Placental epithelial cell (primary cell): ENCODE measurements around the gene CGREF1. TPM values are rescaled to one million over a fixed set of nuclear protein-coding genes. Genes with fewer than 3 reads are reported as not detected.

Experiments
- total RNA-seq: library from RNA; depleted of rRNA; stranded (reverse); fragments of >200 nt; gene quantifications from 2 replicates; pipeline ENCODE4 v1.2.3, GENCODE V29; 2012

The CGREF1 gene, protein sequence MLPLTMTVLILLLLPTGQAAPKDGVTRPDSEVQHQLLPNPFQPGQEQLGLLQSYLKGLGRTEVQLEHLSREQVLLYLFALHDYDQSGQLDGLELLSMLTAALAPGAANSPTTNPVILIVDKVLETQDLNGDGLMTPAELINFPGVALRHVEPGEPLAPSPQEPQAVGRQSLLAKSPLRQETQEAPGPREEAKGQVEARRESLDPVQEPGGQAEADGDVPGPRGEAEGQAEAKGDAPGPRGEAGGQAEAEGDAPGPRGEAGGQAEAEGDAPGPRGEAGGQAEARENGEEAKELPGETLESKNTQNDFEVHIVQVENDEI
- total RNA-seq = under 0.01 and 0.33 TPM in 2 replicates

DNA sequence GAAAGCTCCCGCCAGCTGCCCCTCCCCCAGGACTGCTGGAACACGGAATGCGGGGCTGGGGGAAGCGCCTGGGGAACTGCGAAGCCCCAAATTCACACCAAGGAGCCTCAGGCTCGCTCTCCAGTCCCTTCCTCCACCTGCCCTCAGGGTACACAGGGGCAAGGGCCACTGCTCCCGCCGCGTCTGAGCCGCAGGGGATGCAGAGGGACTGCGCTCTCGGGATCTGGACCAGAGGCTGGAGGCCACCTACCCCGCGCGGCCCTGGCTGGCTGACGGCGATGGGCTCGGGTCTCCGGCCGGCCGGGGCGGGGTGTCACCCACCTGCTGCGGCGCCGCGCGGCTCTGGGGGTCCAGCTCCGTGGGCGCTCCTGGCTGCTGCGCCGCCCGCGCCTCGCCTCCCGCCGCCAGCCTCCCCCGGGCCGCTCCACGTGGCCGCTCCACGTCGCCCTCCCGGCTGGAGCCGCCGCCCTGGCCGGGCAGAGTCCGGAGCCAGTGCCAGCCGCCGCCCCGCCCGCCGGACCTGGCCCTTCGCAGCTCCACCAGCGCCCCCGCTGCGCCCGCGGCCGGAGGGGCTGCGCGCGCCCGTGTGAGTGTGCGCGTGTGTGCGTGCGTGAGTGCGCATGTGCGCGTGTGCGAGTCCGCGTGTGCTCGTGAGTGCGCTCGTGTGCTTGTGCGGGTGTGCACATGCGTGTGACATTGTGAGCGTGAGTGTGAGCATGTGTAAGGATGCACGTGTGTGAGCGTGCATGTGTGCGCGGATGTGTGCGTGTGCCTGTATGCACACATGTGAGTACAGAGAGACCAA, at the start of gene CGREF1:
Gene CGREF1 (minus strand): TSS at position 604 of the 805 bp plus-strand sequence. CDS start 14,762 bp downstream, outside the sequence.

DNA sequence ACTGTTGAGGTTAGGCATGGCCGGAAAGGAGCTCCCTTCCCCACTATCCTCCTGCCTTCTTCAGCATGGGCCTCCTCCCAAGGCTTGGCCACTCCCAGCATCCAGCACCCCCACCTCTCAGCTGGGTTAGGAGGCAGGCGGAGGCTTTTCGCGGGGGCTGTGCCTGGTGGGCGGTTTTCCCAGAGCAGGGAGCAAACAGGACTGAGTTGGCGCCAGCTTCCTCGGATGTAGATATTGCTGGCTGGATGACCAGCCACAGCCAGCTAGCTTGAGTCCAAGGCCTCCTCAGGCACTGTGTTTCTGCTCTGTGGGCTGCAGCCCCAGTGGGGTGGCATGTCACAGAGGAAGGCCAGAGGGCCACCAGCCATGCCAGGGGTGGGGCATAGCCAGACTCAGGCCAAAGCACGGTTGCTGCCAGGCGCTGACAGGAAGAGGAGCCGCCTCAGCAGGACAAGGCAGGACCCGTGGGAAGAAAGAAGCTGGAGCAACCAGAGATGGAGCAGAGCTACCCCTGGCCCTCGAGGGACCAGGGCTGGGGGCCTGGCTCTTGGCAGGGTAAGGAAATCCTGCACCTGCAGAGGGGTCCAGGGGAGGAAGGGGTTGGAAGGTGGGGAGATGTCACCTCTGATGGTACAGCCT, 30.0 kb upstream of the CGREF1 start, which contains the start of gene TCF23:
Gene TCF23 (plus strand): TSS at position 204 of the 639 bp plus-strand sequence. CDS start 130 bp downstream, at position 334.

DNA sequence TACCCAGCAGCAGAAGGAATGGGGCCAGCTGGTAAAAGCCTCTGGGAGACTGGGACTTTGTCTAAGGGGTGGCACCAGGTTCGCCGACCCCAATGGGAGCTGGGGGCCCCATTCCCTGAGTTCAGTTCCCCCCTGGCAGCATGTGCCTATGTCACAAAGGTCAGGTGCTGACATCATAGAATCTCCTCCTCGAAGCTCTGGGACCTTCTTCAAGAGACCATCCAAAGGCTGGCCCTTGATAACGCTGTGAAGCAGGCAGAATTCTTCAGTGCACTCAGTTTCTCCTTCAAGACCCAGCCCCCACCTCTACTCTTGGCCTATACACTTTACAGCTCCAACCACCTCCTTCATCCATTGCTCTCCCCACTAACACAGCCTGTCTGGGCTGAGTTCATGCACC, 20.4 kb upstream of the CGREF1 start, which contains the start of gene PRR30:
Gene PRR30 (minus strand): TSS at position 101 of the 400 bp plus-strand sequence. CDS start 1,081 bp downstream, outside the sequence.

DNA sequence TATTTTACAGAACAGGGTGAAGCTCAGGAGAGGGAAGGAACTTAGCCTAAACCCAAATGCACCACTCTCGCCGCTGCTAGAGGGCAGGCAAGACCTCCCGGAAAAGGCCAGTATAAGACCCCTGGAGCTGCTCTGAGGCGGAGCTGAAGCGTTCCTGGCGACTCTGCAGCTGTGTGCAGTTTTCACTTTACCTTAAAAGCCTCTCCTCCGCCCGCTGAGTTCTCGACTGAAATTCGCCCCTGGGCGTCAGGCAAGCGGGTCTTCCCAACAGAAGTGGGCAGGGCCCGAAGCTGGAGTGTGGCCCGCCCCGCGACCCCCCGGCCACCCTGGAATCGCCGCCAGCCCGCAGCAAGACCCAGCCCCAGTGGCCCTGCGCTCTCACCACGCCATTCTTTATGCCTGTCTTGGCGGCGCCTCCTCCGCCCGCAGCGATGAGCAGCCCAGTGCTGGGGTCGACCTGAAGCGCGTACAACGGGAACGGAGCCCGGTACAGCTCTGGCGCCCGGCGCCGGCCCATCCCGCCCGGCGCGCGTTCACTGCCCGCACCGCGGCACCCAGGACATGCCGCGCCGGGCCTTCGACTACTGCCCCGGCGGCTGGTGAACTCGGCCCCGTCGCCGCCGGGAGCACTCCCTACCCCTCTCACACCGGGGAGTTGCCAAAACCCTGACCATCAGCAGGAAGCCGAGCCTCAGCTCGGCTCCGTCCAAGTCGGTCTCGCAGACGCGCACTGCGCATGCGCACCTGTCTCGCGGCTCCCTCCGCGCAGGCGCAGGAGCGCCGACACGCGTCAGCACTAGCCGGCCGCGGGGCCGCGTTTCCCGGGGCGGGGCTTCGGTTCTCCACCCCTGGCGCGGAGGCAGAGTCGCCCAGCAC, 15.2 kb upstream of the CGREF1 start, which contains the start of gene PREB:
Gene PREB (minus strand): TSS at position 732 of the 876 bp plus-strand sequence. CDS start 215 bp downstream, at position 517.

DNA sequence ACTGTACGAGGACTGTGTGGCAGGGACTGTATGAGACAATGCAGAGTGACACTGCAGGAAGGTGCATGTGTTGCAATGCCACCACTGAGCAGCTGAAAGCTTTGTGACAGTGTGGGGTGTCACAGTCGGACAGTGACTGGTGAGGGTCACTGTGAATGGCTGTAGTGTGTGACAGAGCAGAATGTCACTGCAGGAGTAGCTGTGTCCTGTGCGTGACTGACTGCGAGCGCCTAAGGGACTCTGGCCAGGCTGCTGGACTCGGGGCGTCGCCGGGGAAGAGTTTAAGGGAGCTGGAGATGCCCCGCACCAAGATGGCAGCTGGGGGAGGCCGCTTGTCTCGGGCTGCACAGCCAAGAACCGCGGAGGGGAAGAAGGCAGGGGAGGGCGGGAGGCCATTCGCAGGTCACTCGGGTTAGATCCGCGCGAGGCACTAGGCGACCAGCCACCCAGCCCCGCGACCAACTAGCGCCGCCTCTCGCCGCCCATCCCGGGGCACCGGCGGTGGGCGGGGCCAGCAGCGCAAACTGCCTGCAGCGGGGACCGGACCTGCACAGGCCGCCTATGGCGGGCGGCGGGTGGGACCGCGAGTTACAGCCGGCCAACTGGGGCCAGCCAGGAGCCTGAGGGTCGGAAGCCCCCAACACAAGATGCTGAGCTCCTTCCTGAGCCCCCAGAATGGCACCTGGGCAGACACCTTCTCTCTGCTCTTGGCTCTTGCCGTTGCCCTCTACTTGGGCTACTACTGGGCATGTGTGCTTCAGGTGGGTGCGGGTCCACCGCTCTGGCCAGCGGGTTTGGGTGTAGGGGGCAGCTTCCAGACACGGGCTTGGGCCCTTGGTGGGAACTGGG, 4.6 kb upstream of the CGREF1 start, which contains the start of gene ABHD1:
Gene ABHD1 (plus strand): TSS at position 514 of the 849 bp plus-strand sequence. CDS start 134 bp downstream, at position 648.

DNA sequence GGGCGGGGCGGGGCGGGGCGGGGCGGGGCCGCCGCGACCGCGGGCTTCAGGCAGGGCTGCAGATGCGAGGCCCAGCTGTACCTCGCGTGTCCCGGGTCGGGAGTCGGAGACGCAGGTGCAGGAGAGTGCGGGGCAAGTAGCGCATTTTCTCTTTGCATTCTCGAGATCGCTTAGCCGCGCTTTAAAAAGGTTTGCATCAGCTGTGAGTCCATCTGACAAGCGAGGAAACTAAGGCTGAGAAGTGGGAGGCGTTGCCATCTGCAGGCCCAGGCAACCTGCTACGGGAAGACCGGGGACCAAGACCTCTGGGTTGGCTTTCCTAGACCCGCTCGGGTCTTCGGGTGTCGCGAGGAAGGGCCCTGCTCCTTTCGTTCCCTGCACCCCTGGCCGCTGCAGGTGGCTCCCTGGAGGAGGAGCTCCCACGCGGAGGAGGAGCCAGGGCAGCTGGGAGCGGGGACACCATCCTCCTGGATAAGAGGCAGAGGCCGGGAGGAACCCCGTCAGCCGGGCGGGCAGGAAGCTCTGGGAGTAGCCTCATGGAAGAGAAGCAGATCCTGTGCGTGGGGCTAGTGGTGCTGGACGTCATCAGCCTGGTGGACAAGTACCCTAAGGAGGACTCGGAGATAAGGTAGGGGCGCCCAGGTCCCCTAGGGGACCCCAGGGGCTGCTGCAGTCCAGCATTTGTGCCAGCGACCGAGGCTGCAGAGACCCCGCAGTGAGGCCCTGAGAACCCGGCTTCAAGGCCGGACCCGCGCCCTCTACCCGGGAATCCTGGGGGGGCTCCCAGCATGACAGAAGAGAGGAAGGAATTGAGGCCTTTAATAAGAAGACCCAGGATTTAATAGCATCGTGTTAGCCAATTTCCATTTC, 32.0 kb downstream of the CGREF1 start, which contains the start of gene KHK:
Gene KHK (plus strand): TSS at position 49 of the 870 bp plus-strand sequence. CDS start 488 bp downstream, at position 537.

DNA sequence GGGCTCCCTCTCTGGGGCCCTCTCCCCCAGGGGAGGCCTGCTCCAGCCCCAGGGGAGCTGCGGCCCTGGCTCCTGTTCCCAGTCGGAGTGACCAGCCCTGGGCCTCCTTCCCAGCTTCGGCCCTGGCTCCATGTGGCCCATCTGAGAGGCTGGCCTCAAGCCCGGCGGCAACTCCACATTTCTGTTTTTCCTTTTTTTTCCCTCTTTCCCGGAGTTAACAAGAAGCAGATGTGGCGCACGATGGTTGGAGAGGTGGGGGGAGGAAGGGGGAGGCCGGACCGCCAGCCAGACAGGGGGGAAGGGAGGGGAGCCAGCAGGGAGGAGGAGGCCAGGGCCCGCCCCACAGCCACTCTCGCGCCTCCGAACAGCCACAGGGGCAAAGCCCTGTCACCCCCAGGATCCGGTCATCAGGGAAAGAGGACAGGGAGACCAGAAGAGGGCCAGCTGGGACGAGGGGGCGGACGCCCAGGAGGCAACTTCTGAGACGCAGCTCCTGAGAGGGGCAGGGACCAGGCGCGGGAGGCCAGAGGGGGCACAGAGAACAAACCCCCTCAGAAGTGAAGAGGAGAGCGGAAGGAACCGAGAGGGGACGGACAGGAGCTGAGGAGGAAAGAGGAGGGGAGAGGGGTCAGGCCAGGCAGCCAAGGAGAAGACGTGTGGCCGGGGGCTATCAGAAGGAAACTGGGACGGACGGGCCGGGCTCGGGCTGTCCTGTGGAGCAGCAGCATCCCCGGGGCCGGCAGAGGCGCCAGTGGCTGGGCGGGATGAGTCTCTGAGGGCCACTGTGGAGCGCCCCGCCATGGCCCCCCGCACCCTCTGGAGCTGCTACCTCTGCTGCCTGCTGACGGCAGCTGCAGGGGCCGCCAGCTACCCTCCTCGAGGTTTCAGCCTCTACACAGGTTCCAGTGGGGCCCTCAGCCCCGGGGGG, 40.4 kb downstream of the CGREF1 start, which contains the start of gene EMILIN1:
Gene EMILIN1 (plus strand): TSS at position 349 of the 928 bp plus-strand sequence. CDS start 451 bp downstream, at position 800.

DNA sequence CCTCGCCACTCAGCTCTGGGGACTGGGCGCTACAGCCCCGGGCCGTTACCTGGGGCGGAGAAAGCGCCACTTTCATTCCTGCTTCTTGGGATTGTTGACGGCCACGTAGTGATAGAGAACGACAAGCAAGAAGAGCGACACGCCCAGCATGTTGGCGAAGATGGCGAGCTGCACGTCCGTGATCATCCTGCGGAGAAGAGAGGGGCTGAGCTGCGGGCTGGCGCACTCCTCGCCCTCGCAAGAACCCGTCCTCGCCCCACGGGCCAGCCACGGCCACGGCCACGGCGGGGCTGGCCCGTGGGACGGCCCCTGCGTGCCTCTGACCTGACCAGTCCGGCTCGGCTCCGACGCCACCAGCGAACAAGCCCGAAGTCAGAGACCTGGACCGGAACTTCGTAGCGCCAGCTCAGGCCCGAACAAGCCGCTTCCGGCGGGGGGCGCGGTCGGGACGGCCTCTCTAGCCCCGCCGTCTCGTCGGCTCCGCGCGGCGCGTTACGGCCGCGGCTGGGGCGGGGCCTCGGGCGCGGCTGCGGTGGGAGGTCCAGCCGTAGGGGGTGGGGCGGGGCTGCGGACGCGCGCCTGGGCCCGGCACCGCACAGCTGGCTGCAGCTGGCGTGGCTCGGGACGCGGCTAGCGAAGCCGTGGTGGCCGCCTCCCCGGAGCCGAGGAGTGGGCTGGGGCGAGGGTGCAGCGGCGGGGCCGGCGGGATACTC, 47.5 kb downstream of the CGREF1 start, which contains the start of gene OST4:
Gene OST4 (minus strand): TSS at position 378 of the 713 bp plus-strand sequence.

DNA sequence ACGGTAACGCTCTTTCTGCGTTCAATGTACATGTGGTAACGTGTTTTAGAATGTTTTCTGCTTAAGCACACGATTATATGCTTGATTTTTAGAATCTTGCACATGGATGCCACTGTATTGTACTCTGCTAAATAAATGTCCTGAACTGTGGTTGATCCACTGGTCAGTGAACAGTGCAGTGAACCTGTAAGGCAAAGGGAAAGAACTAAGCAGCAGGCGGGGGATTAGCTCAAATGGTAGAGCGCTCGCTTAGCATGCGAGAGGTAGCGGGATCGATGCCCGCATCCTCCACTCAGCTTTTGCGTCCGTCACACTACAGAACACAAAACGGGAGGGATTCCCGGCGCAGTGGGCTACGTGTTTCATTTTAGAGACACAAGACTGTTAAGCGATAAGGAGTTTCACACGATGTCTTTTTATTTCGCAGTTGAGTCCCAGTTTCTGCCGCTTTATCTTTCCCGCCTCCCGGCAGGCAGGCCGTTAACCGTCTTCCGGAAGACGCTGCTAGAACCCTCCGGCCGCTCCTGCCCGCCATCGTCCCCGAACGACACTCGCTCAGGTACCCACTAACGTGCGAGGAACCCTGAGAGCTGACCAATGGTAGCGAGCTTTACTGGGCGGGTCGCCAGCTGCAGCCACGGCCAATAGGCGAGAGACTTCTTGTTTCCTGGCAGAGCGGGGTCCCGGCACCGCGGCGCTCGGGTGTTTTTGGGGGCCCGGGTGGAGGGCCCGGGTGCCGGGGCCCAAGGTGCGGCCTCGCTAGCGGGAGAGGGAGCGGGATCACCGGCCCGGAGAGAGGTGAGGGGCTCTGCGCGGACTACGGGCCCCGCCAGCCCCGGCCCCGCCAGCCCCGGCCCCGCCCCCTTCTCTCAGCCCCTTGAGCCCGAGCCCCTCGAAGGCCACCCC, 67.7 kb downstream of the CGREF1 start, which contains the start of gene AGBL5:
Gene AGBL5 (plus strand): TSS at position 673 of the 906 bp plus-strand sequence. CDS start 1,291 bp downstream, outside the sequence.

Other genes starting within 250 kb of the CGREF1 start
- gene MAPRE3, start 148.5 kb downstream of the CGREF1 start, total RNA-seq = 1.3 and 2.0 TPM in 2 replicates
- gene TMEM214, start 86.2 kb downstream of the CGREF1 start, total RNA-seq = 68.0 and 78.1 TPM in 2 replicates
- 39.6 and 41.2 TPM in 2 replicates for gene AGBL5, start 67.5 kb downstream of the CGREF1 start, total RNA-seq
- 217 and 424 TPM in 2 replicates for gene OST4, start 47.5 kb downstream of the CGREF1 start, total RNA-seq
- 5.2 and 24.7 TPM in 2 replicates for gene EMILIN1, start 40.5 kb downstream of the CGREF1 start, total RNA-seq
- under 0.01 TPM in 1 of 2 replicates, not detected in the other for gene KHK, start 32.4 kb downstream of the CGREF1 start, total RNA-seq
- not detected in 2 replicates for gene ABHD1, start 4.7 kb upstream of the CGREF1 start, total RNA-seq
- gene PREB, start 15.5 kb upstream of the CGREF1 start, total RNA-seq = 44.4 and 75.3 TPM in 2 replicates
- not detected in 2 replicates for gene PRR30, start 20.3 kb upstream of the CGREF1 start, total RNA-seq
- gene TCF23, start 29.9 kb upstream of the CGREF1 start, total RNA-seq = not detected in 2 replicates
- 197 and 201 TPM in 2 replicates for gene ATRAID, start 92.9 kb upstream of the CGREF1 start, total RNA-seq
- 174 and 243 TPM in 2 replicates for gene SLC5A6, start 93.1 kb upstream of the CGREF1 start, total RNA-seq
- 46.3 and 52.6 TPM in 2 replicates for gene CAD, start 98.2 kb upstream of the CGREF1 start, total RNA-seq
- 0.11 TPM in 1 of 2 replicates, not detected in the other for gene SLC30A3, start 143.9 kb upstream of the CGREF1 start, total RNA-seq
- not detected in 2 replicates for gene DNAJC5G, start 156.3 kb upstream of the CGREF1 start, total RNA-seq
- gene TRIM54, start 163.3 kb upstream of the CGREF1 start, total RNA-seq = not detected in 2 replicates
- gene UCN, start 189.3 kb upstream of the CGREF1 start, total RNA-seq = 0.22 and 2.0 TPM in 2 replicates
- 56.1 TPM in 2 replicates for gene MPV17, start 204.0 kb upstream of the CGREF1 start, total RNA-seq
- 43.6 and 52.2 TPM in 2 replicates for gene GTF3C2, start 237.6 kb upstream of the CGREF1 start, total RNA-seq